Measurements from ENCODE around the gene MBTPS1.

DNA sequence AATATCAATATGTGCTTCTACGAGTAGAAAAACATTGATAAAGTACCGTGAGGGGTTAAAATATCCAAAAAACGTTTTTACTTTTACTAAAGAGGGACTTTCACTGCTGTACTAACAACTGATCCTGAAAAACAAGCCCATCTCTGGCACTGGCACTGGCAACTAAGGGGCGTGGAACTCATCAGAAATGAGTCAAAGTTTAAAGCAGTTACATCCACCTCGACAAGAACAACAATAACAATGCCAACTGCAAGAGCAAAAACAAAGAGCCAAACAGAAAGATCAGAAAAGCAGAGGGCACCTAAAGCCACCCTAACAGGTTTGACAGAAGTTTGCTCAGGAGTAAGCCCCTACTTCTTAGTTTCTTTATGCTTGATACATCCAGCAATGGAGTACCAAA, 13.1 kb downstream of the MBTPS1 start:
- TF ChIP-seq, protein P1, sequence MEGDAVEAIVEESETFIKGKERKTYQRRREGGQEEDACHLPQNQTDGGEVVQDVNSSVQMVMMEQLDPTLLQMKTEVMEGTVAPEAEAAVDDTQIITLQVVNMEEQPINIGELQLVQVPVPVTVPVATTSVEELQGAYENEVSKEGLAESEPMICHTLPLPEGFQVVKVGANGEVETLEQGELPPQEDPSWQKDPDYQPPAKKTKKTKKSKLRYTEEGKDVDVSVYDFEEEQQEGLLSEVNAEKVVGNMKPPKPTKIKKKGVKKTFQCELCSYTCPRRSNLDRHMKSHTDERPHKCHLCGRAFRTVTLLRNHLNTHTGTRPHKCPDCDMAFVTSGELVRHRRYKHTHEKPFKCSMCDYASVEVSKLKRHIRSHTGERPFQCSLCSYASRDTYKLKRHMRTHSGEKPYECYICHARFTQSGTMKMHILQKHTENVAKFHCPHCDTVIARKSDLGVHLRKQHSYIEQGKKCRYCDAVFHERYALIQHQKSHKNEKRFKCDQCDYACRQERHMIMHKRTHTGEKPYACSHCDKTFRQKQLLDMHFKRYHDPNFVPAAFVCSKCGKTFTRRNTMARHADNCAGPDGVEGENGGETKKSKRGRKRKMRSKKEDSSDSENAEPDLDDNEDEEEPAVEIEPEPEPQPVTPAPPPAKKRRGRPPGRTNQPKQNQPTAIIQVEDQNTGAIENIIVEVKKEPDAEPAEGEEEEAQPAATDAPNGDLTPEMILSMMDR (conservative IDR thresholded peaks at IDR 0.05; ENCODE audit: low read depth, low read length): no peak
- TF ChIP-seq EZH2 (IDR thresholded peaks at IDR 0.05; ENCODE audit: low read length, unreplicated experiment): no peak
